Stimulated activated naive B cell treated with anti-CD40 and anti-IgM and Interleukin-4, amounts not matched to agents 10 μg/mL and 1 μg/mL and 100 μg/mL, for 72 hours (primary cell): Measurements from ENCODE around the gene FASN.
"Not testable (repeated sequence)": the region's sequence is repeated elsewhere in the genome, so short reads cannot be mapped to it uniquely, and the experiment has no call there.

Experiments used
- ATAC-seq, 2 donors: fragments of 150-1000 bp; cut with Tn5 transposase; replicated peaks; 2 replicates each; pipeline ENCODE4 v1.10.0; 2021; ENCODE audit warnings: moderate library complexity in 1 of 2
- DNase-seq: peaks from one replicate; pipeline ENCODE4 v3.0.0; 2021
- H3K27ac Mint-ChIP-seq: one replicate; pipeline ENCODE4 v1.8.0; 2022; ENCODE audit warnings: mild to moderate bottlenecking, mixed read lengths
- H3K27me3 Mint-ChIP-seq, 2 donors: one replicate each; pipeline ENCODE4 v1.8.0; 2022; ENCODE audit warnings: mixed read lengths in 2 of 2
- H3K36me3 Mint-ChIP-seq, 2 donors: one replicate each; pipeline ENCODE4 v1.8.0; 2022; ENCODE audit warnings: mixed read lengths in 2 of 2, mild to moderate bottlenecking in 1 of 2
- H3K4me1 Mint-ChIP-seq, 2 donors: one replicate each; pipeline ENCODE4 v1.8.0; 2022; ENCODE audit warnings: mixed read lengths in 2 of 2, mild to moderate bottlenecking in 1 of 2
- H3K4me3 Mint-ChIP-seq, 2 donors: one replicate each; pipeline ENCODE4 v1.8.0; 2022; ENCODE audit warnings: mild to moderate bottlenecking in 2 of 2, mixed read lengths in 2 of 2, moderate library complexity in 1 of 2
- H3K9me3 Mint-ChIP-seq, 2 donors: one replicate each; pipeline ENCODE4 v1.8.0; 2022; ENCODE audit warnings: mixed read lengths in 2 of 2, mild to moderate bottlenecking in 1 of 2

The FASN gene

DNA sequence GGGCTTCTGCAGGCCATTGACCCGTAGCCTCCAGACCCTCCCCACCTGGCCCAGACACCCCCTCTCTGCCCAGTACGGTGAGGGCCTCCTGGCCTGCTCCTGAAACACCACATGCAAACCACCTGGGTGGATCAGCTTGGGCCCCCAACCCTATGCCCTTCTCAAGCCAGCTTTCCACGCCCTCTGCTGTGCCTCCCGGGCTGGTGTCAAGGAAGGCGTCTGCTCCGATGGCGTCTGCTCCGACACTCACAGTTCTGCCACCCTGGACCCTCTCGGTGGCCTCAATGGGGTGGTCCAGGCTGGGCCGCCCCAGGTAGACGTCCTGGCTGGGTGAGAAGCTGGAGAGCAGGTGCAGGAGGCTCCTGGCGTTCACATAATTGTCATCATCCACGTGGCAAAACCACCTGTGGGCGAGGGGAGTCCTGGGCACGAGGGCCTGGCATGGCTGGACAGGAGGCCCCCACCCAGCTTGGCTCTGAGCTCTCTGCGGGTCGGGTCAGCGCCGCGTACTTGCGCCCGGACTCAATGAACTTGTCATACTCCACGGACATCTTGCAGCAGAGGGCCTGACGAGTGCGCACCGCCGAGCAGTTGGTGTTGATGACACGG is 47.8 kb downstream of the FASN start:
- DNase-seq = no peak
- H3K27ac Mint-ChIP-seq = no peak overlapping the region
- H3K4me3 Mint-ChIP-seq = peak overlapping the region; percentile 88 to 91
- peaks cover 17 to 23% of the 10 kb centered on the region in 2 donors for H3K36me3 Mint-ChIP-seq
- H3K4me1 Mint-ChIP-seq = peaks cover 23 to 39% of the 10 kb centered on the region in 2 donors
- no peak for ATAC-seq
- H3K27me3 Mint-ChIP-seq = no peaks in the 10 kb centered on the region
- H3K9me3 Mint-ChIP-seq = no peaks in the 10 kb centered on the region

DNA sequence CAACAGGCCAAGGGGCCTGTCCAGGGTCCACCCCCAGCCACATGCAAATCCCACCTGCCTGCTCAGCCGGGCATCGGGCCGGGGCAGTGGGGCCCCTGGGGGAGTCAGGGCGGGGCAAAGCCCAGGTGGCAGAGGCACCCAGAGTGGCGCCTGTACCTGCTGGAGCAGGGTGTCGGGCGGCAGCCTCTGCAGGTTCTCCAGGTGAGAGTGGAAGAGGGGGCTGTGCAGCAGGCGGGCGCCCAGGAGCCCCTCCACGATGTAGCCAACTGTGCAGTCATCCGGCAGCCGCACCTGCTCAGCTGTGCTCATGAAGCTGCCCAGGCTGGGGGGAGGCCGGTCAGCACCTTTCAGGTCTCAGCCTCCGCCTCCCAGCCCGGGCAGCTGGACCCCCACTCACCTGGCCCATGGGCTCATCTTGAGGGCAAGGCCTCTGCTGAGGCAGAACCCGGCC is 48.5 kb downstream of the FASN start:
- peaks cover 19 to 39% of the 10 kb centered on the region in 2 donors for H3K4me1 Mint-ChIP-seq
- no peak overlapping the region for H3K4me3 Mint-ChIP-seq

DNA sequence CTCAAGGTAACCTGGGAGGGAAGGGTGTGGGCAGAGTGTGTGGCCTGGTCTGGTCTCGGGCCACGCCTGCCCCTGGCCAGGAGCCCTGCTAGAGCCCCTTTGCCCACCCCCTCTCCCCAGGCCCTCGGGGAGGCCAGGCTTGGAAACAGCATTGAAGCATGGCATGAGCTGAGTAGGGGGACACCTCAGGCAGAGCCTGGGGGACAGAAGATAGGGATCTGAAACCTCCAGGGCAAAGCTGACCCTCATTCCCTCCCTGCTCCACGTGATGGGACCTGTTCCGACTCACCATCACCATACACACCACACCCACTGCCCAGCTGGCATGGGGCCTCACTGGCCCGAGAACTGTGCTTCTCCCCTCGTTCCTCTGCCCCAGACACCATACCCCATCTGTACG is 48.9 kb downstream of the FASN start:
- Mint-ChIP-seq H3K27me3 (no peaks in the 10 kb centered on the region), H3K9me3 (no peaks in the 10 kb centered on the region), H3K4me3 (no peak overlapping the region), H3K4me1 (peaks cover 19 to 35% of the 10 kb centered on the region in 2 donors), H3K36me3 (peaks cover 14 to 18% of the 10 kb centered on the region in 2 donors), H3K27ac (no peak overlapping the region)
- DNase-seq = no peak
- ATAC-seq = no peak

More for the DNA sequence above, 48.5 kb downstream of the FASN start:
- no peaks in the 10 kb centered on the region for H3K27me3 Mint-ChIP-seq
- no peak for ATAC-seq
- H3K36me3 Mint-ChIP-seq = peaks cover 14 to 18% of the 10 kb centered on the region in 2 donors
- H3K9me3 Mint-ChIP-seq = no peaks in the 10 kb centered on the region
- DNase-seq = no peak
- H3K27ac Mint-ChIP-seq = no peak overlapping the region

DNA sequence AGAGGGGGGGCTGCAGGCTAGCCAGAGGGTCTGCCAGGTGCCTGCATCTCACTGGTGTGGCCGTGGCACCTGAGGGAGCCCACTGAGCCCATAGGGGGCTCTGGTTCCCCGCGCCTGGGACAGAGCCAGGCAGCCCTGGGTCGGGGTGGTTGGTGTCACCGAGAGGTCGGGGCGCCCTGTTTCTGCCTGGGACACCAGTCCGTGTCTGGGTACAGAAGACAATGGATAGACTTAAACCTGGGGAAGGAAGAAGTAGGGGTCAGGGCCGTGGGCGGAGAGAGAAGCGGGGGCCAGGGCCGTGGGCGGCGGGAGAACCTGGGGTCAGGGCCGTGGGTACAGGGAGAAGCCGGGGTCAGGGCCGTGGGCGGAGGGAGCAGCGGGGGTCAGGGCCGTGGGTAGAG is 49.5 kb downstream of the FASN start:
- DNase-seq (no peak), ATAC-seq (no peak)
- no peak overlapping the region for H3K4me3 Mint-ChIP-seq
- no peaks in the 10 kb centered on the region for H3K27me3 Mint-ChIP-seq
- H3K36me3 Mint-ChIP-seq = peaks cover 14 to 18% of the 10 kb centered on the region in 2 donors
- no peak overlapping the region for H3K27ac Mint-ChIP-seq
- peaks cover 19 to 29% of the 10 kb centered on the region in 2 donors for H3K4me1 Mint-ChIP-seq
- H3K9me3 Mint-ChIP-seq = no peaks in the 10 kb centered on the region

DNA sequence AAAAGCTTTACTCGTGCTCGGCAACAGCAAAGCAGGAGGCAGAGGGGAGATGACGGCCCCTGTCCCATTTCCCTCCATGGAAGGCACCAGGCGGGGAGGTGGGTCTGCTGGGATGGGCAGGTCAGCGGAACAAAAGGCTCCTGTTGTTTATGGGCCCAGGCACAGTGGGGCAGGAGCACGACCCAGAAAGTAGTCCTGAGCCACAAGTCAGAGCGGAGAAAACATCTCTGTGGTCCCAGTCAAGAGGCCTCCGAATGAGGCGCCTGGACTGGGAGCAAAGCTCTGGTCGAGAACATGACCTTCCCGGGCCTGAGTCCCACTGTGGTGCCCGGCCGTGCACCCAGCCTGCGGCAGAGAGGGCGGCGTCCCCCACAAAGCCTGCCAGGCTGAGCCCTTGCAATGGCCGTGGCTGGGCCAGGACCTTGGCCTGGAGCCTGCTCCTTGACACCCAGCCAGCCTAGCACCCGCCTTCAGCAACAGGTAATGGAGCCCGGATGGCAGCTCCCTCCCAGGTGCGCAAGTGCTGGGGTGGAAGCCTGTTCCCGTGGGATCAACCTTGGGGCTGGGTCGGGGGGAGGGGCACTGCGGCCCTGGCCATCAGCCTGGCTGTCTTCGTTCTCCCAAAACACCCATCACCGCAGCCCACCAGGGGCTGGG is 50.0 kb downstream of the FASN start:
- ATAC-seq (no peak), DNase-seq (no peak)
- Mint-ChIP-seq H3K9me3 (no peaks in the 10 kb centered on the region), H3K4me1 (peaks cover 16 to 24% of the 10 kb centered on the region in 2 donors), H3K4me3 (no peak overlapping the region), H3K36me3 (peaks cover 14 to 18% of the 10 kb centered on the region in 2 donors), H3K27me3 (no peaks in the 10 kb centered on the region), H3K27ac (no peak overlapping the region)

DNA sequence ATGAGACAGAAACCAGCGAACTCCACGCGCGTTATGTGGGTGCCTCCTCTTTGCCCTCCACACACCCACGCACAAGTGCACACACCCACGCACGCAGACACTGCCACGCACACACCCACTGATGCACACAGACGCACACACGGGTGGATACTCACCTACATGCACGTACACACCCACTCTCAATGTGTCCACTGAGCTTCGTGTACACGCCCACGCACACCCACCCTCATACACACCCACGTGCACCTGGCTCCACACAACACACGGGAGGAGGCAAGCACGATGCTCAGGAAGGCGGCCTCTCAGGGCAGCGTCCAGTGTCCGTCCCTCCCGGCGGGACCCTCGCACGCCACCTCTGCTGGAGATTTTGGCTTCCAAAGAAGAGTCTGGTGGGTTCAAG is 50.7 kb downstream of the FASN start:
- peaks cover 13 to 19% of the 10 kb centered on the region in 2 donors for H3K4me1 Mint-ChIP-seq
- DNase-seq = no peak
- H3K4me3 Mint-ChIP-seq = no peak overlapping the region
- no peak for ATAC-seq
- H3K9me3 Mint-ChIP-seq = no peaks in the 10 kb centered on the region
- H3K27me3 Mint-ChIP-seq = no peaks in the 10 kb centered on the region
- no peak overlapping the region for H3K27ac Mint-ChIP-seq
- H3K36me3 Mint-ChIP-seq = peaks cover 14 to 18% of the 10 kb centered on the region in 2 donors

DNA sequence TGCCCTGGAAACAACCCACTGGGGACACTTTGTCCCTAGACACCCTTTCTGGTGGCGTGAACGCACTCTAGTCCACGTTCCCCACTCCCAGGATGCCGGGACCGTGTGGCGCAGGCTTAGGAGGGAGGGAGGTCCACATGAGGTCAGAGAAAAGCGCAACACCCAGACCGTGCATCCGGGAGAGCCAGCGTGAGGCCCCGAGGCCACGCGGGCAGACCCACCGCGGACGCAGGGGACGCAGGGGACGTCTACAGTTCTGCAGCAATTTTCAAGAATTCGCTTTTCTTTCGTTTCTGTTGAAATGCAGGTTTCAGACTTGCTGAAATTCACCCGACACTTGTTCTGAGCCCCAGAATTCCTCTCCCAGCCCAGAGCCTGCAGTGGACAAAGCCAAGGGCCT is 51.1 kb downstream of the FASN start:
- H3K27me3 Mint-ChIP-seq = no peaks in the 10 kb centered on the region
- H3K4me1 Mint-ChIP-seq = peaks cover 13 to 19% of the 10 kb centered on the region in 2 donors
- no peak for ATAC-seq
- no peaks in the 10 kb centered on the region for H3K9me3 Mint-ChIP-seq
- H3K4me3 Mint-ChIP-seq = no peak overlapping the region
- no peak overlapping the region for H3K27ac Mint-ChIP-seq
- DNase-seq = no peak
- peaks cover 14 to 18% of the 10 kb centered on the region in 2 donors for H3K36me3 Mint-ChIP-seq

DNA sequence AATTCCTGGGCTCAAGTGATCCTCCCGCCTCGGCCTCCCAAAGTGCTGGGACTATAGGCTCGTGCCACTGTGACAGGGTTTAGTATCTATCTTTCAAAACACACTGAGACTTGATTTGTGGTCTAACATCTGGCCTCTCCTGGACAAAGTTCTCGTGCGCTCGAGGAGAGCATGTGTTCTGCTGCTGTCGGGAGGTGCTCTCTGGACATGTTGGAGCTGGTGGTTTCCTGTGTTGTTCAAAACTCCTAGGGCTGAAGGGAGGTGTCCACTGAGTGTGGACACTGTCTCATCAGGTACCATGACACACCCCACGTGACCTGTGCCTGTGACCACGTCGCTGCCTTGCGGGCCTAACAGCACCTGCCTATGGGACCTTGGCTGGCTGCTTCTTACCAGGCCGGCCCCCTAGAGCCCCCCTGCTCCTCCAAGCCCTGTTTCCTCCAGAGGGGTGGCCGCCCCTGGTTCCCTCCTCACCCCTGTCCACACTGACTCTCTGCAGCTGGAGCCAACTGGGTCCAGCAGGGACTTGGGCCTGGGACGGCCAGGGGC is 52.0 kb downstream of the FASN start:
- DNase-seq = no peak
- H3K9me3 Mint-ChIP-seq = no peaks in the 10 kb centered on the region
- peaks cover 14 to 18% of the 10 kb centered on the region in 2 donors for H3K36me3 Mint-ChIP-seq
- no peak overlapping the region for H3K27ac Mint-ChIP-seq
- H3K4me1 Mint-ChIP-seq = peaks cover 13 to 19% of the 10 kb centered on the region in 2 donors
- no peak for ATAC-seq
- no peak overlapping the region for H3K4me3 Mint-ChIP-seq
- H3K27me3 Mint-ChIP-seq = no peaks in the 10 kb centered on the region

DNA sequence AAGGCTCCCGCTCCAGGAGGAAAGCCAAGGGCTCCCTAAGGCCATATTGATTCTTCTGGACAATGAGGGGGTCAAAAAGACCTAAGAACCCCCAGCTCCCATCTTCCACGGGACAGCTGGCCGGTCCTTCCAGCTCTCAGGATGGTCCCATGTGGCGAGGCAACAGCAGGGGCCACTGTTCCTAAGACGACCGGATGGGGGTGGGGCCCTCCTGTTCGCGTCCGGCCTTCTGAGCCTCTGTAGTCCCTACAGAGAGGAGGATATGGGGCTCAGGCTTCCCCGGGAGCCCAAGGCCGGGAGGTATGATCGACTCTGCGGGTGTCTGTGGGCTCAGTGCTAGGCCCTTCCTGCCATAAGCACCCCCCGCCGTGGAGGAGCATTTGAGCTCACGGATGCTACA is 54.5 kb downstream of the FASN start:
- DNase-seq = no peak
- Mint-ChIP-seq H3K36me3 (peaks cover 9 to 11% of the 10 kb centered on the region in 2 donors), H3K4me1 (peaks cover 10 to 14% of the 10 kb centered on the region in 2 donors), H3K4me3 (no peak overlapping the region), H3K9me3 (no peaks in the 10 kb centered on the region), H3K27ac (no peak overlapping the region), H3K27me3 (no peaks in the 10 kb centered on the region)
- no peak for ATAC-seq

DNA sequence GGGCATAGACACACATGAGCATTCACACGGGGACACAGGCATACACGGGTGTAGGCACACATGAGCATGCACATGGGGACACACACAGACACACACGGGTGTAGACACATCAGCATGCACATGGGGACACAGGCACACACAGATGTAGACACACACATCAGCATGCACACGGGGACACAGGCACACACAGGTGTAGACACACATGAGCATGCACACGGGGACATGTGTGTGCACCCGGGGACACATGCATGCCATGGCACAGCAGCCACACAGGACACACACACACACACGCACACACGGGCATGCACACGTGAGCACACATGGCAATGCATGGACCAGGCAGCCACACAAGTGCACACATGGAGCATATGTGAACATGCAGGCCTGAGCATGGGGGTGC is 55.4 kb downstream of the FASN start:
- ATAC-seq (no peak), DNase-seq (no peak)
- H3K4me1 Mint-ChIP-seq = peaks cover 14 to 17% of the 10 kb centered on the region in 2 donors
- H3K27ac Mint-ChIP-seq = no peak overlapping the region
- H3K4me3 Mint-ChIP-seq = no peak overlapping the region
- H3K9me3 Mint-ChIP-seq = no peaks in the 10 kb centered on the region
- H3K36me3 Mint-ChIP-seq = peaks cover 5 to 6% of the 10 kb centered on the region in 2 donors
- no peaks in the 10 kb centered on the region for H3K27me3 Mint-ChIP-seq

DNA sequence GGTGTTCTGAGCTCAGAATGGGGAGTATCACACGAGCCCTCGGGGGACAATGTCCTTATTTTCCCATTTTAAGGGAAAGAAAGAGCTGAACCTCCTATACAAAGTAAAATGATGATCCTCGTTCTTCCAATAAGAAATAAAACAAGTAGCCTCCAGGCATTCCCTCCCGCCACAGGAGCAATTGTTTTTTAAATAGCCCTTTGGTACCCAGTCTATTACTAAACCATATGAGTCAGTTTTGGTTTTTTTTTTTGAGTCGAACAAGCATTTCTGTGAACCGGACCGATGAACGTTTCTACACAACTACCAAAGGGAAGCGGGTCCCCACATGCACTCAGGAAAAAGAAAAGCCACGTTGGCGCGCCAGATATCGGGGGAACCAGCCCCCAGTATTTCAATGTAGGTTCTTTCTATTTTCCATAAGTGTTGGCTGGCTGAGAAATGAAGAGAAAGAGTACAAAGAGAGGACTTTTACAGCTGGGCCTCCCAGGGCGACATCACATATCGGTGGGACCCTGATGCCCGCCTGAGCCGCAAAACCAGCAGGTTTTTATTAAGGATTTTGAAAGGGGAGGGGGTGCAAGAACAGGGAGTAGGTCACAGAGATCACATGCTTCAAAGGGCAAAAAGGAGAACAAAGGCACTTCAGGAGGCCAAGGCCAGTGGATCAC is 56.8 kb downstream of the FASN start:
- Mint-ChIP-seq H3K4me3 (no peak overlapping the region), H3K27me3 (no peaks in the 10 kb centered on the region), H3K9me3 (no peaks in the 10 kb centered on the region), H3K36me3 (no peaks in the 10 kb centered on the region), H3K4me1 (peaks cover 12 to 16% of the 10 kb centered on the region in 2 donors), H3K27ac (peak overlapping the region; percentile 57)
- no peak for ATAC-seq
- DNase-seq = no peak

DNA sequence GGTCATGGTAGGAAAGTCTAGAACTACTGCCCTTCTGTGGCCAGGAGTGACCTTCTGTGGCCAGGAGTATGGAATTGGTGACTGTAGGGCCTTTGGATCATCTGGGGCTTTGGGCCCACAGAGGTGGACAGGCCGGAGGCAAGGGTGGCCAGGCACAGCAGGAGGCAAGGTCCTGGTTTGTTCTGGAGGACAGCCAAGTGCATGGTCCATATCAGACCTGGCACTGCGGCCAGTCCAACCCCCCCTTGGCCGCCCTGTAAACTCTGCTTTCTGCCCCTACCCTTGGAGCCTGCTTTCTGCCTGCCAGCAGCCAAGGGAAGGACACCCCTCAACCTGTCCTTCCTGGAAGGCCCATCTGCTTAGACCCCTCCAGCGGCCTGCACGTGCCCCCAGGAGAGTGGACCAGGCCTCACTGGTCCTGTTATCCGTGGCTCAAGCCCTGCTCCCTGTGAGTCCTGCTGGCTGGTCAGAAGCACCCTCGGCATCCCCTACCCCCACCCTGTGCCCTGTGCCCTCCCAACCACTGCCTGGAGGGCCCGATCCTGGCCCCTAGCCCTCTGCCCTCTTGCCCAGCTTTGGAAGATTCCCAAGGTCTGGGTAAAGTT is 58.2 kb downstream of the FASN start:
- H3K9me3 Mint-ChIP-seq = no peaks in the 10 kb centered on the region
- no peaks in the 10 kb centered on the region for H3K27me3 Mint-ChIP-seq
- no peak overlapping the region for H3K4me3 Mint-ChIP-seq
- ATAC-seq = no peak
- peaks cover 24 to 30% of the 10 kb centered on the region in 2 donors for H3K4me1 Mint-ChIP-seq
- H3K36me3 Mint-ChIP-seq = peaks cover 5 to 9% of the 10 kb centered on the region in 2 donors
- no peak for DNase-seq
- H3K27ac Mint-ChIP-seq = no peak overlapping the region

DNA sequence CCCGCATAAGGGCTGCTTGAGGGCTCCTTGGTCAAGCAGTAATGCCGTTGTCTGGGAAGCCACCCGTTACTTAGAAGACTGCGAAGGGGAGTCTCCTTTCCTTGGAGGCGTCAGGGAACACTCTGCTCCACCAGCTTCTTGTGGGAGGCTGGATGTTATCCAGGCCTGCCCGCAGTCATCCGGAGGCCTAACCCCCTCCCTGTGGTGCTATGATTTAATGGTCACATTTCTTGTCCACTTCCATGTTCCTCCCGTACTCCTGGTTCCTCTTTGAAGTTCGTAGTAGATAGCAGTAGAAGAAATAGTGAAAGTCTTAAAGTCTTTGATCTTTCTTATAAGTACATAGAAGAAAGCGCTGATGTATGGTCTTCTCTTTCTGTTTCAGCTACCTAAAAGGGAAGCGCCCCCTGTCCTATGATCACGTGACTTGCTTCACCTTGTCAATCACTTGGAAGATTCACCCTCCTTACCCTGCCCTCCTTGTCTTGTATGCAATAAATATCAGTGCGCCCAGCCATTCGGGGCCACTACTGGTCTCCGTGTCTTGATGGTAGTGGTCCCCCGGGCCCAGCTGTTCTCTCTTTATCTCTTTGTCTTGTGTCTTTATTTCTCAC is 59.1 kb downstream of the FASN start:
- not testable (repeated sequence) for ATAC-seq, H3K36me3 Mint-ChIP-seq, DNase-seq, H3K27me3 Mint-ChIP-seq, H3K9me3 Mint-ChIP-seq
- Mint-ChIP-seq H3K4me1 (peaks cover 24 to 35% of the 10 kb centered on the region in 2 donors), H3K4me3 (peak overlapping the region; percentile 6 to 32), H3K27ac (peak overlapping the region; percentile 83)

DNA sequence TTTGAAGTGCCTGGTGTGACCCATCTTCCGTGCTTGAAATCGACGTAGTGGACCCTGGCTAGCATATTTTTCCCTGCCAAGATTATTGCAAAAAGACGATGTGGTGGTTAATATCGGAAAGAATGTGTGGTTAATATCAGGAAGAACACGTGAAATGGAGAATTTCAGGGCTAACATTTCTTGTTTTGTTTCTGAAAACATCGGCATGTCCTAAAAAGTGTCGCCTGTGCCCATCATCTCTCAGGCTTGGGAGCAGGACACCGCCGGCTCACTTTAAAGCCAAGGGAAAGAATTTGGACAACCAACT is 60.2 kb downstream of the FASN start:
- no peak for DNase-seq
- Mint-ChIP-seq H3K36me3 (peaks cover 5 to 9% of the 10 kb centered on the region in 2 donors), H3K9me3 (no peaks in the 10 kb centered on the region), H3K27me3 (no peaks in the 10 kb centered on the region), H3K4me1 (peaks cover 24 to 35% of the 10 kb centered on the region in 2 donors), H3K4me3 (peak overlapping the region; percentile 95 to 97), H3K27ac (peak overlapping the region; percentile 98)
- ATAC-seq = no peak
